ENCODE data around the gene DPP6. TPM values are rescaled to one million over a fixed set of nuclear protein-coding genes. Genes with fewer than 3 reads are reported as not detected.

DPP6 gene
- total RNA-seq, 2 donors from 2014 or later, result 0.99 to 1.8 TPM

DNA sequence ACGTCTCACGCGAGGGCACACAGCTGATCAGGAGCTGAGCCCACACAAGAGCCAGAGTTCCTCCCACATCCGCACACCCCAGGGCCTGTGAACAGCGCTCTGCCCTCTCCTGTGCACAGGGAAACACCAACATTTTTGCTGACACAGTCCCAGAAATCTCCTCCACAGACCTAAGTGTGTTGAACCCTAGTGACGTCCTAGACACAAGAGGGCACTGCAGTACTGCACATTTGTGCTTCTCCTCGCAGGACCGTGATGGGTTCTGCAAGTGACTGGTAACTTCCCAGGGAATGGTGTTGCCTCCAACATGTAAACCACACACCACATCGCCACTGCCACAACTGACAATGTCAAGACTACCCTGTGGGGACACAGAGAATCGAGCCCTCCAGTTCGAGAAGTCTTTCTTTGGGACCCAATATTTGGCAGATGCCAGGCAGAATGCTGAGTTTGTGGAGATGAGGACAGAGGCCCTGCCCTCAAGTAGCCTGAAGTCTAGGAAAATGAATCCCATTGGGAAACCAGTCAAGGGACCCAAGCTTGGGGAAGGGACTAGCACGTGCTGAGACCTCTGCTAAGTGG, 780.5 kb downstream of the DPP6 start:
- H3K9me3 ChIP-seq, result no peaks in the 10 kb centered on the region
- H3K4me1 ChIP-seq, result no peaks in the 10 kb centered on the region
- no peak overlapping the region for H3K27ac ChIP-seq
- intact Hi-C loops (cut with DNase I), result no loop called here
- DNase-seq (no peak), ATAC-seq (no peak)
- H3K36me3 ChIP-seq (replicated peaks in 1 of 2; ENCODE audit: insufficient read depth in 1 of 2, low read depth in 2 of 2), result no peaks in the 10 kb centered on the region
- no peak overlapping the region for H3K4me3 ChIP-seq
- no peak for TF ChIP-seq POLR2A (IDR thresholded peaks at IDR 0.05)
- TF ChIP-seq, protein P1, sequence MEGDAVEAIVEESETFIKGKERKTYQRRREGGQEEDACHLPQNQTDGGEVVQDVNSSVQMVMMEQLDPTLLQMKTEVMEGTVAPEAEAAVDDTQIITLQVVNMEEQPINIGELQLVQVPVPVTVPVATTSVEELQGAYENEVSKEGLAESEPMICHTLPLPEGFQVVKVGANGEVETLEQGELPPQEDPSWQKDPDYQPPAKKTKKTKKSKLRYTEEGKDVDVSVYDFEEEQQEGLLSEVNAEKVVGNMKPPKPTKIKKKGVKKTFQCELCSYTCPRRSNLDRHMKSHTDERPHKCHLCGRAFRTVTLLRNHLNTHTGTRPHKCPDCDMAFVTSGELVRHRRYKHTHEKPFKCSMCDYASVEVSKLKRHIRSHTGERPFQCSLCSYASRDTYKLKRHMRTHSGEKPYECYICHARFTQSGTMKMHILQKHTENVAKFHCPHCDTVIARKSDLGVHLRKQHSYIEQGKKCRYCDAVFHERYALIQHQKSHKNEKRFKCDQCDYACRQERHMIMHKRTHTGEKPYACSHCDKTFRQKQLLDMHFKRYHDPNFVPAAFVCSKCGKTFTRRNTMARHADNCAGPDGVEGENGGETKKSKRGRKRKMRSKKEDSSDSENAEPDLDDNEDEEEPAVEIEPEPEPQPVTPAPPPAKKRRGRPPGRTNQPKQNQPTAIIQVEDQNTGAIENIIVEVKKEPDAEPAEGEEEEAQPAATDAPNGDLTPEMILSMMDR (IDR thresholded peaks at IDR 0.05), result no peak
- 73 to 84% methylated on average over 11 to 12 of the region's 12 CpGs for WGBS, 2 donors
- no peaks in the 10 kb centered on the region for H3K27me3 ChIP-seq

DNA sequence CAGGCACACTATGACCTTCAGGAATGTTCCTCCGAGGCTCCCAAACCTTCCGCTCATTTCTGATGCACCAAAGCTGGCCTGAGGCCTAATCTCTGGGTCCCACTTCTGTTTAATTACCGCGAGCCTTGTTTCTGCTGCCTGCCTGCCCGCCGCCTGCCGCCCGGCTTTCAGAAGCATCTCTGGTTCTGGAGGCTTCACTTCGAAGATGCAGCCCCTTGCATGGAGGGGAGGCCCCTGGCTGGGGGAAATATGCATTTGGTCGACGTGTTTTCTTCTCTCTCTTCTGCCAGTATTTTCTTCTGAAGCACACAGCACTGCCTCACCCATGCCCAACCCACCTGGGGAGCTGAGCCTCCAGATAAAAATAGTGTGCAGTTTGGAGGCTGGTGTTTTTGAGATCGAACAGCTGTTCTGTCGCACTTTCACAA, 783.8 kb downstream of the DPP6 start:
- no peak for TF ChIP-seq POLR2A (IDR thresholded peaks at IDR 0.05)
- TF ChIP-seq, protein P1 (IDR thresholded peaks at IDR 0.05), result no peak
- Histone ChIP-seq H3K36me3 (replicated peaks in 1 of 2; ENCODE audit: insufficient read depth in 1 of 2, low read depth in 2 of 2) (no peaks in the 10 kb centered on the region), H3K9me3 (no peaks in the 10 kb centered on the region), H3K27me3 (no peaks in the 10 kb centered on the region), H3K4me1 (no peaks in the 10 kb centered on the region), H3K27ac (no peak overlapping the region), H3K4me3 (no peak overlapping the region)
- DNase-seq, result no peak
- ATAC-seq, result no peak
- intact Hi-C loops (cut with DNase I), result no loop called here
- 77 to 78% methylated on average over 13 of the region's 13 CpGs for WGBS, 2 donors

DNA sequence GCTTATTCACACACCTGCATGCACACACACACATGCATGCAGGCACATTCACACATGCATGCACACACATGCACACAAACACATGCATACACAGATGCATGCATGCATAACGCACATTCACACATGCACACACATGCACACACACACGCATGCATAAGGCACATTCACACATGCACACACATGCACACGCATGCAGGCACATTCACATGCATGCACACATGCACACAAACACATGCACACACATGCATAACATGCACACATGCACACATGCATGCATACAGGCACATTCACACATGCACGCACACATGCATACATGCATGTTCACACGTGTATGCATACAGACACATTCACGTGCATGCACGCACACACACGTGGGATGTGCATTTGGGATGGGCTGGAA, 784.9 kb downstream of the DPP6 start:
- intact Hi-C loops (cut with DNase I), result no loop called here
- TF ChIP-seq, protein P1 (IDR thresholded peaks at IDR 0.05), result no peak
- no peak for TF ChIP-seq POLR2A (IDR thresholded peaks at IDR 0.05)
- WGBS, 2 donors, result 80 to 92% methylated on average over 5 to 8 of the region's 8 CpGs
- no peaks in the 10 kb centered on the region for H3K27me3 ChIP-seq
- no peak overlapping the region for H3K4me3 ChIP-seq
- no peak overlapping the region for H3K27ac ChIP-seq
- H3K9me3 ChIP-seq, result no peaks in the 10 kb centered on the region
- H3K4me1 ChIP-seq, result no peaks in the 10 kb centered on the region
- no peaks in the 10 kb centered on the region for H3K36me3 ChIP-seq (replicated peaks in 1 of 2; ENCODE audit: insufficient read depth in 1 of 2, low read depth in 2 of 2)
- DNase-seq, result no peak
- no peak for ATAC-seq

DNA sequence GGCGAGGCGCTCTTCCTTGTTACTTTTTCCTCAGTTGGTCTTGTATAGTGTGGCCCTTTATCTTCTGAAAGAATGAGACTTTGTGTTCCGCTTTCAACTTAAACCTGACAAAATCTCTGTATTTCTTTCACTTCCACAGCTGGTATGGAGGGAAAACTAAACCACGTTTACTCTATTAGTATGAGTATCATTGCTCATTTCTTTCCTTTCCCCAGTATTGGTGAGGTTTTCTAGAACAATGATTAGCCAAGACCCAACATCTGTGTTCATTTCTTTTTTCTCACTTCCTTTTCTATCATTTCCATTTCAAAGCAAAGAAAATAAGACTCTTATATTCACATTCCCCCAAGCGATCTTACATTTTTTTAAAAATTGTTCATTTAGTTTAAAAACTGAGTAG, 785.4 kb downstream of the DPP6 start:
- TF ChIP-seq POLR2A (IDR thresholded peaks at IDR 0.05), result no peak
- TF ChIP-seq, protein P1 (IDR thresholded peaks at IDR 0.05), result no peak
- ATAC-seq (no peak), DNase-seq (no peak)
- no peaks in the 10 kb centered on the region for H3K4me1 ChIP-seq
- H3K4me3 ChIP-seq, result no peak overlapping the region
- intact Hi-C loops (cut with DNase I), result no loop called here
- 75 to 77% methylated on average over 5 of the region's 5 CpGs for WGBS, 2 donors
- H3K27me3 ChIP-seq, result no peaks in the 10 kb centered on the region
- H3K27ac ChIP-seq, result no peak overlapping the region
- no peaks in the 10 kb centered on the region for H3K9me3 ChIP-seq
- no peaks in the 10 kb centered on the region for H3K36me3 ChIP-seq (replicated peaks in 1 of 2; ENCODE audit: insufficient read depth in 1 of 2, low read depth in 2 of 2)

DNA sequence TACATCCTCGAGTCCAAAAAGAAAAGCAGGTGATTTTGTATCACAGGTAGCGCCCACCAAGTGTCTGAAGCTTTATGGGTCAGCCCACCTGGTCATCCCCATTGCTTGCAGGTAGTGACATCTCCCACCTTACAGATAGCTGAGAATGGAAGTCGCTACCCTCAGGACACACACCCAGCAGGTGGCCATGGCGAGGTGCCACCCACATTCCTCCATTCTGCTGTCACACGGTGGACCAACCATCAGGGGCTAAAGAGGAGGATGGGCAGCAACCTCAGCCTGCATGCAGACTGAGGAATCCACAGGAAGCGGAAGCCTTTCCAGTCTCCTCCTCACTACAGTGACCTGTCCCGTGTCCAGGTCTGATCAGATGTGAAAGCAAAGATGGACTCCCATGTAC, 787.9 kb downstream of the DPP6 start:
- Histone ChIP-seq H3K9me3 (no peaks in the 10 kb centered on the region), H3K36me3 (replicated peaks in 1 of 2; ENCODE audit: insufficient read depth in 1 of 2, low read depth in 2 of 2) (no peaks in the 10 kb centered on the region), H3K4me1 (no peaks in the 10 kb centered on the region), H3K4me3 (no peak overlapping the region), H3K27ac (no peak overlapping the region), H3K27me3 (no peaks in the 10 kb centered on the region)
- DNase-seq (no peak), ATAC-seq (no peak)
- WGBS, 2 donors, result 79 to 85% methylated on average over 7 of the region's 7 CpGs
- no peak for TF ChIP-seq POLR2A (IDR thresholded peaks at IDR 0.05)
- TF ChIP-seq, protein P1 (IDR thresholded peaks at IDR 0.05), result no peak
- intact Hi-C loops (cut with DNase I), result no loop called here
